B cell (primary cell): ENCODE data around the gene EGFL7. TPM values are rescaled to one million over a fixed set of nuclear protein-coding genes. Genes with fewer than 3 reads are reported as not detected.
A peak's percentile ranks its signal among the peaks of the same experiment; 100 is the strongest.

ENCODE experiments used
- ATAC-seq: fragments of 200-7000 bp; cut with Tn5 transposase; one replicate; pipeline ENCODE4 v1.10.0; 2021; ENCODE audit warnings: low read depth, mild to moderate bottlenecking, moderate number of reproducible peaks, moderate library complexity
- CTCF ChIA-PET: fragments of 350-600 bp; sonication (Branson Sonifier 250); formaldehyde crosslinking; loops from one replicate; lab custom pipeline; 2021; ENCODE audit warnings: antibody characterized with exemption, inconsistent platforms; lab: Charles Lee
- POLR2A ChIA-PET: fragments of 350-600 bp; sonication (Branson Sonifier 250); formaldehyde crosslinking; loops from one replicate; lab custom pipeline; 2021; ENCODE audit warnings: antibody characterized with exemption; lab: Charles Lee
- DNase-seq: peaks from one replicate; pipeline ENCODE4 v3.0.0; 2013
- H2AFZ ChIP-seq: 2 replicates; pipeline ENCODE4 v1.6.1; 2012; ENCODE audit warnings: mild to moderate bottlenecking, low read depth, low read length; ENCODE audit not compliant: insufficient read depth, poor library complexity, severe bottlenecking
- H3K27ac ChIP-seq, 2 donors: 1 replicate in 1 of 2; 2 replicates in 1 of 2; pipeline ENCODE4 v1.5.1; 2012 to 2013; ENCODE audit warnings: low read length in 2 of 2, mild to moderate bottlenecking in 2 of 2, moderate library complexity in 1 of 2
- H3K27me3 ChIP-seq, 4 experiments: fragments of 200-600 bp in 1 of 4; sonication (generic) in 1 of 4; replicated peaks in 1 of 4; 1 replicate in 2 of 4; 2 replicates in 2 of 4; pipeline versions ENCODE4 v1.6.1 to v1.7.0; 2013 to 2016; ENCODE audit warnings: low read length in 3 of 4, mild to moderate bottlenecking in 2 of 4, mixed read lengths in 1 of 4, moderate library complexity in 1 of 4; ENCODE audit not compliant: insufficient read depth in 4 of 4, control insufficient read depth in 3 of 4; ENCODE audit errors: control extremely low read depth in 1 of 4
- H3K36me3 ChIP-seq, 2 experiments: replicated peaks in 1 of 2; 1 replicate in 1 of 2; 2 replicates in 1 of 2; pipeline versions ENCODE4 v1.6.1 to v1.7.1; 2013; ENCODE audit warnings: low read length in 1 of 2; ENCODE audit not compliant: insufficient read depth in 2 of 2, control insufficient read depth in 1 of 2; ENCODE audit errors: control extremely low read depth in 1 of 2, extremely low read depth in 1 of 2
- H3K4me1 ChIP-seq, 2 donors: fragments of 200-600 bp in 1 of 2; sonication (generic) in 1 of 2; 1 replicate in 1 of 2; 2 replicates in 1 of 2; pipeline versions ENCODE4 v1.5.1 to v1.6.1; 2013 to 2017; ENCODE audit warnings: low read length in 2 of 2; ENCODE audit not compliant: control insufficient read depth in 2 of 2, insufficient read depth in 2 of 2
- H3K4me2 ChIP-seq: replicated peaks from 2 replicates; pipeline ENCODE3; 2012; ENCODE audit warnings: mild to moderate bottlenecking, low read depth, low read length; ENCODE audit not compliant: poor library complexity, severe bottlenecking
- H3K4me3 ChIP-seq, 5 experiments: fragments of 200-600 bp in 1 of 5; sonication (generic) in 1 of 5; 1 replicate in 3 of 5; 2 replicates in 2 of 5; pipeline versions ENCODE4 v1.5.1 to v1.7.0; 2011 to 2016; ENCODE audit warnings: low read length in 4 of 5, mild to moderate bottlenecking in 4 of 5, low read depth in 2 of 5, control low read depth in 1 of 5, moderate library complexity in 1 of 5; ENCODE audit not compliant: insufficient read depth in 1 of 5; ENCODE audit errors: control extremely low read depth in 1 of 5, extremely low read depth in 1 of 5
- H3K79me2 ChIP-seq: fragments of 200-600 bp; sonication (generic); one replicate; pipeline ENCODE4 v1.6.0; 2016; ENCODE audit warnings: low read length; ENCODE audit not compliant: control insufficient read depth, insufficient read depth
- H3K9ac ChIP-seq: fragments of 200-600 bp; sonication (generic); 2 replicates; pipeline ENCODE4 v1.6.1; 2017; ENCODE audit warnings: mild to moderate bottlenecking, low read length, moderate library complexity
- H3K9me3 ChIP-seq, 3 donors: one replicate each; pipeline versions ENCODE4 v1.6.1 to v1.7.1; 2013; ENCODE audit warnings: low read length in 2 of 3; ENCODE audit not compliant: control insufficient read depth in 2 of 3, insufficient read depth in 1 of 3; ENCODE audit errors: control extremely low read depth in 1 of 3
- H4K20me1 ChIP-seq: 2 replicates; pipeline ENCODE4 v1.6.0; 2012; ENCODE audit warnings: mild to moderate bottlenecking, low read length; ENCODE audit not compliant: insufficient read depth, control insufficient read depth, poor library complexity, severe bottlenecking
- H3K27ac Mint-ChIP-seq: one replicate; pipeline ENCODE4 v1.8.0; 2021; ENCODE audit warnings: mixed read lengths
- H3K27me3 Mint-ChIP-seq: one replicate; pipeline ENCODE4 v1.8.0; 2021; ENCODE audit warnings: mixed read lengths
- H3K4me1 Mint-ChIP-seq: one replicate; pipeline ENCODE4 v1.8.0; 2021; ENCODE audit warnings: mixed read lengths
- H3K4me3 Mint-ChIP-seq: one replicate; pipeline ENCODE4 v1.8.0; 2021; ENCODE audit warnings: mixed read lengths
- H3K9me3 Mint-ChIP-seq: one replicate; pipeline ENCODE4 v1.8.0; 2022; ENCODE audit warnings: mixed read lengths; ENCODE audit not compliant: insufficient read depth
- CTCF ChIP-seq: fragments of 200-600 bp; IDR thresholded peaks from one replicate; pipeline ENCODE4 v1.8.0; 2022; ENCODE audit warnings: antibody characterized with exemption, mild to moderate bottlenecking
- EZH2 ChIP-seq: IDR thresholded peaks from 2 replicates; pipeline ENCODE4 v1.6.1; 2012; ENCODE audit warnings: borderline replicate concordance, low read depth, mild to moderate bottlenecking, moderate library complexity, low read length; ENCODE audit not compliant: insufficient read depth, poor library complexity, severe bottlenecking
- WGBS: methylation state at CpG from one replicate; pipeline ENCODE4 v1.1.5; 2013; ENCODE audit warnings: missing lambda C conversion rate; ENCODE audit not compliant: insufficient coverage; 5-methylcytosine and 5-hydroxymethylcytosine counted together
- intact Hi-C: fragments of 100-400 bp; cut with micrococcal nuclease; formaldehyde crosslinking; loops from one replicate; pipeline ENCODE4 v1.10.0; 2022
- polyA plus RNA-seq: library from polyadenylated mRNA; depleted of rRNA; stranded (reverse); fragments of >200 nt; gene quantifications from 2 replicates; pipeline ENCODE4 v1.2.3, GENCODE V29; 2012
- total RNA-seq, 2 donors: library from RNA; stranded (reverse); fragments of 120-200 nt in 1 of 2; gene quantifications; 1 replicate in 1 of 2; 2 replicates in 1 of 2; pipeline versions ENCODE4 v1.2.3 to v1.2.4, GENCODE V29; 2013 to 2022

EGFL7 gene
- total and polyA plus RNA-seq, 2 donors (not counting 1 experiment from before 2014, with no cell fraction given) = 0.34 TPM; not detected in 1

GRCh38 chr9:136665111-136665703 lies 2.5 kb downstream of the EGFL7 start:
- DNase-seq = peak; percentile 44

More at GRCh38 chr9:136665111-136665703, 2.5 kb downstream of the EGFL7 start:
- WGBS = 6% methylated on average over 46 of the region's 49 CpGs
- ChIA-PET CTCF (interaction anchor here (1.1 kb wide), 1 partner anchor 127 kb away, joined by 3 read pairs; no protein-coding TSS in a partner anchor), POLR2A (interaction anchor here (0.6 kb wide), 1 partner anchor 113 kb away, joined by 6 read pairs; no protein-coding TSS in a partner anchor)
- Histone ChIP-seq H3K9me3 (peaks cover 0 to 16% (median 0%) of the 10 kb centered on the region in 3 donors), H3K4me3 (peak overlapping the region in 3 of 5 experiments; percentile 27 to 41 (median 40)), H3K9ac (no peak overlapping the region), H3K4me2 (peak overlapping the region; percentile 79), H3K27me3 (peaks cover 0 to 65% (median 32%) of the 10 kb centered on the region in 4 experiments), H2AFZ (no peak overlapping the region), H3K36me3 (no peaks in the 10 kb centered on the region), H3K27ac (no peak overlapping the region), H4K20me1 (no peaks in the 10 kb centered on the region), H3K4me1 (peaks cover 6 to 17% of the 10 kb centered on the region in 2 donors), H3K79me2 (no peaks in the 10 kb centered on the region)
- peak; percentile 20 for ATAC-seq
- H3K4me1 Mint-ChIP-seq = peaks cover 12% of the 10 kb centered on the region
- TF ChIP-seq EZH2 (no peak), CTCF (peak; percentile 20)
- H3K27me3 Mint-ChIP-seq = peaks cover 19% of the 10 kb centered on the region
- intact Hi-C loops = loop anchor here (10.0 kb wide), 1 partner anchor 50 kb away; the partner anchor contains the start of gene DIPK1B
- no peak overlapping the region for H3K27ac Mint-ChIP-seq
- no peaks in the 10 kb centered on the region for H3K9me3 Mint-ChIP-seq
- H3K4me3 Mint-ChIP-seq = peak overlapping the region; percentile 64
